Measurements from ENCODE around the gene F2R.

The F2R gene

DNA sequence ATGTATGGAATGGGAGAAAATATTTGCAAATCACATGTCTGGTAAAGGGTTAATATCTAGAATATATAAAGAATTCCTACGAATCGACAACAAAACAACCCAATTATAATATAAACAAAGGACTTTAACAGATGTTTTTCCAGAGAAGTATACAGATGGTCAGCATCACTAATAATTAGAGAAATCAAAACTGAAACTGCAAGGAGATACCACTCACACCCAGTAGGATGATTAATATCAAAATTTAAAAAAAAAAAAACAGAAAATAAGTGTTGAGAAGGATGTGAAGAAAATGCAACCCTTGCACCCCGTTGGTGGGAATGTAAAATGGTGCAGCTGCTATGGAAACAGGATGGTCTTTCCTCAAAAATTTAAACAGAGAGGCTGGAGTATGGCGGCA, 34.6 kb upstream of the F2R start:
- no peaks in the 10 kb centered on the region for H3F3A ChIP-seq (ENCODE audit: insufficient read depth, low read length)
- H2AFZ ChIP-seq (ENCODE audit: low read length), result no peak overlapping the region
- no peaks in the 10 kb centered on the region for H3K9me3 ChIP-seq (replicated peaks; ENCODE audit: insufficient read depth, low read length)
- H3K79me2 ChIP-seq (ENCODE audit: low read length), result no peaks in the 10 kb centered on the region
- no peaks in the 10 kb centered on the region for H3K9me2 ChIP-seq (replicated peaks; ENCODE audit: insufficient read depth, low read length)
- DNase-seq, result no peak
- TF ChIP-seq, protein P1, sequence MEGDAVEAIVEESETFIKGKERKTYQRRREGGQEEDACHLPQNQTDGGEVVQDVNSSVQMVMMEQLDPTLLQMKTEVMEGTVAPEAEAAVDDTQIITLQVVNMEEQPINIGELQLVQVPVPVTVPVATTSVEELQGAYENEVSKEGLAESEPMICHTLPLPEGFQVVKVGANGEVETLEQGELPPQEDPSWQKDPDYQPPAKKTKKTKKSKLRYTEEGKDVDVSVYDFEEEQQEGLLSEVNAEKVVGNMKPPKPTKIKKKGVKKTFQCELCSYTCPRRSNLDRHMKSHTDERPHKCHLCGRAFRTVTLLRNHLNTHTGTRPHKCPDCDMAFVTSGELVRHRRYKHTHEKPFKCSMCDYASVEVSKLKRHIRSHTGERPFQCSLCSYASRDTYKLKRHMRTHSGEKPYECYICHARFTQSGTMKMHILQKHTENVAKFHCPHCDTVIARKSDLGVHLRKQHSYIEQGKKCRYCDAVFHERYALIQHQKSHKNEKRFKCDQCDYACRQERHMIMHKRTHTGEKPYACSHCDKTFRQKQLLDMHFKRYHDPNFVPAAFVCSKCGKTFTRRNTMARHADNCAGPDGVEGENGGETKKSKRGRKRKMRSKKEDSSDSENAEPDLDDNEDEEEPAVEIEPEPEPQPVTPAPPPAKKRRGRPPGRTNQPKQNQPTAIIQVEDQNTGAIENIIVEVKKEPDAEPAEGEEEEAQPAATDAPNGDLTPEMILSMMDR (IDR thresholded peaks at IDR 0.05; ENCODE audit: low read length), result no peak
- no peak for TF ChIP-seq EZH2 (optimal IDR thresholded peaks at IDR 0.05; ENCODE audit: low read depth, low read length)
- no peak for TF ChIP-seq EZH2phosphoT487 (IDR thresholded peaks at IDR 0.05; ENCODE audit: low read length)
- no peak overlapping the region for H3K27ac ChIP-seq (ENCODE audit: low read length)
- H3K9ac ChIP-seq (ENCODE audit: low read length), result no peak overlapping the region
- H3K36me3 ChIP-seq (replicated peaks; ENCODE audit: insufficient read depth, low read length), result no peaks in the 10 kb centered on the region
- H4K20me1 ChIP-seq (ENCODE audit: insufficient read depth, low read length), result no peaks in the 10 kb centered on the region
- H3K4me1 ChIP-seq (ENCODE audit: low read length), result no peaks in the 10 kb centered on the region
- H3K27me3 ChIP-seq (replicated peaks; ENCODE audit: insufficient read depth, low read length), result no peaks in the 10 kb centered on the region
- no peak overlapping the region for H3K4me2 ChIP-seq (ENCODE audit: low read depth, low read length)
- no peak overlapping the region for H3K4me3 ChIP-seq (ENCODE audit: low read length)

DNA sequence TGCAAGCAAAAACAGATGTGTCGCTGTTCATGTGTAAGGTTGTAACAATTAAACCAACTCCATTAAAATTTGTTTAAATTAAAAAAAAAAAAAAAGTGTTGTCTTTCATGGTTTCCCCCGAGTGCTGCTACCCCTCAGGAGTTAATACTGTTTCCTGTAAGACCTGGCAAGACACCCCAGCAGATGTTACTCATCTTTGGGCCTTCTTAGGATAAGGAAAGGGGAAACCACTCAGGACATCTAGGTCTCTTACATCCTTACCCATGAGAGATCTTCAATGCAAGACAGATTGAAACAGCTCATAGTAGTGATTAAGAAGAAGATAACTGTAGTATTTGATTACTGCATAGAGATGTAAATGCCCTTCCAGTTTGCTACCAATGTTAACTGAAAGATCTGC, 33.5 kb upstream of the F2R start:
- TF ChIP-seq, protein P1 (IDR thresholded peaks at IDR 0.05; ENCODE audit: low read length), result no peak
- no peak for TF ChIP-seq EZH2phosphoT487 (IDR thresholded peaks at IDR 0.05; ENCODE audit: low read length)
- TF ChIP-seq EZH2 (optimal IDR thresholded peaks at IDR 0.05; ENCODE audit: low read depth, low read length), result no peak
- H3F3A ChIP-seq (ENCODE audit: insufficient read depth, low read length), result no peaks in the 10 kb centered on the region
- no peaks in the 10 kb centered on the region for H3K9me2 ChIP-seq (replicated peaks; ENCODE audit: insufficient read depth, low read length)
- no peaks in the 10 kb centered on the region for H3K4me1 ChIP-seq (ENCODE audit: low read length)
- H3K36me3 ChIP-seq (replicated peaks; ENCODE audit: insufficient read depth, low read length), result no peaks in the 10 kb centered on the region
- no peak overlapping the region for H3K9ac ChIP-seq (ENCODE audit: low read length)
- H2AFZ ChIP-seq (ENCODE audit: low read length), result no peak overlapping the region
- H3K4me3 ChIP-seq (ENCODE audit: low read length), result no peak overlapping the region
- H3K27me3 ChIP-seq (replicated peaks; ENCODE audit: insufficient read depth, low read length), result no peaks in the 10 kb centered on the region
- no peaks in the 10 kb centered on the region for H4K20me1 ChIP-seq (ENCODE audit: insufficient read depth, low read length)
- no peak for DNase-seq
- H3K9me3 ChIP-seq (replicated peaks; ENCODE audit: insufficient read depth, low read length), result no peaks in the 10 kb centered on the region
- no peak overlapping the region for H3K27ac ChIP-seq (ENCODE audit: low read length)
- H3K4me2 ChIP-seq (ENCODE audit: low read depth, low read length), result no peak overlapping the region
- H3K79me2 ChIP-seq (ENCODE audit: low read length), result no peaks in the 10 kb centered on the region

DNA sequence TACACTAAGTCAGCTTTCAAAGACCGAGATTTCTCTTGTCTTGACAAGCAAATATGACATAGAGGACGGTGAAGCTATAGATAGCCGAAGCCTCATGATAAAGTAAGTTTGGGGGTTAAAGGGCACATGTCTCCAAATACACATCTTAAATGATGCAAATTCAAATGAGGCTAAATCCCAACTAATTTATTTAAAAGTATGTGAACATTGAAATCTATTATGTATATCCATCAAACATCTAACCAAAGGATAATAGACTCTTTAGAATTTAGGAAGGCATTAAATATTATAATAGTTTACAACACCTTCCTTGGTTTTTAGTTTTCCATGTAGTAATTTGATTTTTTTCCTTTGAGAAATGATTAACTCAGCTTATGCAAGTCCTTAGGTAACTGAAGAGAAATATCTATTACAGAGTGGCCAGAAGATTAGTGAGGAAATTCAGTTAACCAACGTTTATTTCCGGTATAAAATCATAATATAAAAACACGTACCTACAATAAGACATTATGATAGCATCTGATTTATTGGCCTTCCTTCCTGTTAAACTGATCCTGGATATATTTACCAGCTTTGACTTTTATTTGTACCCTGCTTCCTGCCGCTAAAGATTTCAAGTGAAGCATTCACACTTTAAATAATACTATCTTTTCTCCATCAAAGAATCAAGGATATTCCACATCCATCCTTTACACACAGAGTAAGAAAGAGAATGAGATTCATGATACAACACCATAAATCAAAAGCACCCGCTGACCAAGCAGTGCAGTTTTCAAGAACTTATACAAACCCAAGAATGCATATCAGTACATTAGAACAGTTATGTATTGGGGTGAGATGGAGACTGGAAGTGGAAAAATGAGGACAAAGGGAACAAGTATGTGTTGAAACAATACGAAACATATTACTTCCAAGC, 31.9 kb upstream of the F2R start:
- H4K20me1 ChIP-seq (ENCODE audit: insufficient read depth, low read length), result no peaks in the 10 kb centered on the region
- no peaks in the 10 kb centered on the region for H3K79me2 ChIP-seq (ENCODE audit: low read length)
- no peaks in the 10 kb centered on the region for H3K9me3 ChIP-seq (replicated peaks; ENCODE audit: insufficient read depth, low read length)
- H2AFZ ChIP-seq (ENCODE audit: low read length), result no peak overlapping the region
- H3K4me1 ChIP-seq (ENCODE audit: low read length), result no peaks in the 10 kb centered on the region
- no peak overlapping the region for H3K4me3 ChIP-seq (ENCODE audit: low read length)
- no peak for TF ChIP-seq EZH2phosphoT487 (IDR thresholded peaks at IDR 0.05; ENCODE audit: low read length)
- TF ChIP-seq EZH2 (optimal IDR thresholded peaks at IDR 0.05; ENCODE audit: low read depth, low read length), result no peak
- TF ChIP-seq, protein P1 (IDR thresholded peaks at IDR 0.05; ENCODE audit: low read length), result no peak
- no peaks in the 10 kb centered on the region for H3K9me2 ChIP-seq (replicated peaks; ENCODE audit: insufficient read depth, low read length)
- H3F3A ChIP-seq (ENCODE audit: insufficient read depth, low read length), result no peaks in the 10 kb centered on the region
- no peaks in the 10 kb centered on the region for H3K36me3 ChIP-seq (replicated peaks; ENCODE audit: insufficient read depth, low read length)
- no peak overlapping the region for H3K9ac ChIP-seq (ENCODE audit: low read length)
- no peaks in the 10 kb centered on the region for H3K27me3 ChIP-seq (replicated peaks; ENCODE audit: insufficient read depth, low read length)
- no peak overlapping the region for H3K4me2 ChIP-seq (ENCODE audit: low read depth, low read length)
- no peak overlapping the region for H3K27ac ChIP-seq (ENCODE audit: low read length)
- DNase-seq, result no peak

Data from MM.1S (cell line).